GM12892 (cell line): ENCODE data around the gene ZFAND2A.
"Not testable (repeated sequence)": the region's sequence is repeated elsewhere in the genome, so short reads cannot be mapped to it uniquely, and the experiment has no call there.

ENCODE experiments used
- POLR2A ChIP-seq: IDR thresholded peaks from 2 replicates; pipeline ENCODE4 v1.6.1; 2011; ENCODE audit warnings: low read depth, low read length, control low read depth
- POLR2AphosphoS5 ChIP-seq: IDR thresholded peaks from 2 replicates; pipeline ENCODE4 v1.6.1; 2011; ENCODE audit warnings: low read depth, low read length, control low read depth

DNA sequence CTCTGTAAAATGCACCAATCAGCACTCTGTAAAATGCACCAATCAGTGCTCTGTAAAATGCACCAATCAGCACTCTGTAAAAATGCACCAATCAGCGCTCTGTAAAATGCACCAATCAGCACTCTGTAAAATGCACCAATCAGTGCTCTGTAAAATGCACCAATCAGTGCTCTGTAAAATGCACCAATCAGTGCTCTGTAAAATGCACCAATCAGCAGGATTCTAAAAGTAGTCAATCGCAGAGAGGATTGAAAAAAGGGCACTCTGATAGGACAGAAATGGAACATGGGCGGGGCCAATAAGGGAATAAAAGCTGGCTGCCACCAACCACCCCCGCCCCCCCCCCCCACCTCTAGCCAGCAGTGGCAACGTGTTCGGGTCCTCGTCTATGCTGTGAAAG is 11.5 kb upstream of the ZFAND2A start:
- TF ChIP-seq POLR2AphosphoS5, POLR2A: not testable (repeated sequence)
